MCF 10A (cell line): Measurements from ENCODE around the gene UTF1. TPM values are rescaled to one million over a fixed set of nuclear protein-coding genes. Genes with fewer than 3 reads are reported as not detected.

Experiments
- BruUV-seq: library from RNA; stranded (reverse); fragments of 400-500 nt; replicated peaks from 2 replicates; lab custom pipeline; 2021; lab: Mats Ljungman, UMichigan
- CTCF ChIA-PET: fragments of 300-600 bp; sonication (Branson Sonifier 250); formaldehyde crosslinking; extraction: SDS; loops from one replicate; lab custom pipeline; 2021; ENCODE audit warnings: antibody characterized with exemption, inconsistent platforms; lab: Yijun Ruan, JAX
- POLR2A ChIA-PET: fragments of 300-600, 350-650 bp; sonication (Branson Sonifier 250); formaldehyde crosslinking; extraction: SDS; loops from one replicate; lab custom pipeline; 2020; ENCODE audit warnings: antibody characterized with exemption, inconsistent platforms; lab: Yijun Ruan, JAX
- DNase-seq: peaks from one replicate; pipeline ENCODE4 v3.0.0-alpha.2; 2018; ENCODE audit not compliant: unreplicated experiment
- H3K27ac Mint-ChIP-seq: one replicate; pipeline ENCODE4 v1.8.0; 2022; ENCODE audit warnings: mild to moderate bottlenecking, low read depth, mixed read lengths; ENCODE audit not compliant: unreplicated experiment
- H3K27me3 Mint-ChIP-seq: one replicate; pipeline ENCODE4 v1.8.0; 2022; ENCODE audit warnings: mixed read lengths; ENCODE audit not compliant: insufficient read depth, unreplicated experiment
- H3K36me3 Mint-ChIP-seq: one replicate; pipeline ENCODE4 v1.8.0; 2022; ENCODE audit warnings: mild to moderate bottlenecking, moderate library complexity, mixed read lengths; ENCODE audit not compliant: insufficient read depth, unreplicated experiment
- H3K4me1 Mint-ChIP-seq: one replicate; pipeline ENCODE4 v1.8.0; 2022; ENCODE audit warnings: mixed read lengths; ENCODE audit not compliant: insufficient read depth, unreplicated experiment
- H3K4me3 Mint-ChIP-seq: one replicate; pipeline ENCODE4 v1.8.0; 2022; ENCODE audit warnings: mild to moderate bottlenecking, moderate library complexity, mixed read lengths; ENCODE audit not compliant: unreplicated experiment
- H3K9me3 Mint-ChIP-seq: one replicate; pipeline ENCODE4 v1.8.0; 2022; ENCODE audit warnings: mixed read lengths; ENCODE audit not compliant: unreplicated experiment
- CTCF ChIP-seq: fragments of 200-600 bp; IDR thresholded peaks from one replicate; pipeline ENCODE4 v1.8.0; 2022; ENCODE audit warnings: antibody characterized with exemption, mild to moderate bottlenecking; ENCODE audit not compliant: unreplicated experiment
- intact Hi-C: fragments of 100-400 bp; cut with micrococcal nuclease; formaldehyde crosslinking; loops from 2 replicates; pipeline ENCODE4 v1.14.1; 2022
- total RNA-seq: library from RNA; stranded (reverse); gene quantifications from 2 replicates; pipeline ENCODE4 v1.2.3, GENCODE V29; 2022

The UTF1 gene
- total RNA-seq, 1 experiment from 2014 or later = not detected

DNA sequence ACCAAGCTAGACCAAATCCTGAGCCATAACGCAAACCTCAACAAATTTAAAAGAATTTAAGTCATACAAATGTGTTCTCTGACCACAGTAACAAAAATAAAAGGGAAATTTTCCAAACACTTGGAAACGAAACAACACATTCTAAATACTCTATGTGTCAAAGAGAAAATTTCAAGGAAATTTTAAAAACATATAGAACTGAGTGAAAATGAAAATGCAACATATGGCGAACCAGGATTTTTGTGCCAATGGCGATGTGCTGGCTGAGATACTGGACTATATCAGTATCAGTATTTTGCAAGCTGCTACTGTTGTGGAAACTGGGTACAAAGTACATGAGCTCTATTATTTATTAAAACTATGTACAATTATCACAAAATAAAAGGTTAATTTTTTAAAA is 35.9 kb upstream of the UTF1 start:
- intact Hi-C loops = no loop called here
- BruUV-seq = no TSS peak
- no peak overlapping the region for H3K4me3 Mint-ChIP-seq
- no peak for DNase-seq
- no peaks in the 10 kb centered on the region for H3K27me3 Mint-ChIP-seq
- ChIA-PET CTCF (no interaction called here), POLR2A (no interaction called here)
- TF ChIP-seq CTCF = no peak
- H3K4me1 Mint-ChIP-seq = no peaks in the 10 kb centered on the region
- no peaks in the 10 kb centered on the region for H3K36me3 Mint-ChIP-seq
- no peak overlapping the region for H3K27ac Mint-ChIP-seq
- peaks cover 8% of the 10 kb centered on the region for H3K9me3 Mint-ChIP-seq

DNA sequence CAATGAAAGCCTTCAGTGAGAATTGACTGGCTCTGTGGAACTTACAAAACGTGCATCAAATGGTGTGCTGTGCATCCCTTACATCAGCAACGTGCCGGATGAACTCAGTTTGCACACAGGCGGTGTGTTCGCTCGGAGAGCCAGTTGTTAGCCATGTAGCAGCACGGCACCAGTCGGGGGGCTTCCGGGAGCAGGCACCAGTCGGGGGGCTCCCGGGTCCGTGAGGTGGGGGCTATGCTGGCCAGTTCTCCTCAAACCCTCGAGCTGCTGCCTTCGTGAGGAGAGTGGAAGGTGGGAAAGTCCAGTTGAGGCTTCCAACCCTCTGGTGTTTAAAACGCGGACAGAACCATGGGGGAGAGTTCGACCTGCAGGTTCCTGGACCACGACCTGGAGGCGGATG is 34.9 kb upstream of the UTF1 start:
- TF ChIP-seq CTCF = no peak
- no peaks in the 10 kb centered on the region for H3K27me3 Mint-ChIP-seq
- no peaks in the 10 kb centered on the region for H3K36me3 Mint-ChIP-seq
- DNase-seq = no peak
- ChIA-PET POLR2A (no interaction called here), CTCF (no interaction called here)
- H3K9me3 Mint-ChIP-seq = peaks cover 8% of the 10 kb centered on the region
- no peak overlapping the region for H3K4me3 Mint-ChIP-seq
- intact Hi-C loops = no loop called here
- no TSS peak for BruUV-seq
- H3K4me1 Mint-ChIP-seq = no peaks in the 10 kb centered on the region
- no peak overlapping the region for H3K27ac Mint-ChIP-seq

- DNase-seq = no peak
- Mint-ChIP-seq H3K9me3 (peaks cover 8% of the 10 kb centered on the region), H3K27ac (no peak overlapping the region), H3K4me1 (no peaks in the 10 kb centered on the region), H3K4me3 (no peak overlapping the region), H3K27me3 (no peaks in the 10 kb centered on the region), H3K36me3 (no peaks in the 10 kb centered on the region)
- no peak for TF ChIP-seq CTCF
- ChIA-PET POLR2A (no interaction called here), CTCF (no interaction called here)
- BruUV-seq = no TSS peak
- intact Hi-C loops = no loop called here
Measured at GRCh38 chr10:133195611-133196010, 34.4 kb upstream of the UTF1 start.

- CTCF ChIA-PET = interaction anchor here (1.2 kb wide), 1 partner anchor 53 kb away, joined by 4 read pairs; no protein-coding TSS in a partner anchor
- POLR2A ChIA-PET = no interaction called here
- Mint-ChIP-seq H3K27me3 (no peaks in the 10 kb centered on the region), H3K4me3 (no peak overlapping the region), H3K9me3 (peaks cover 8% of the 10 kb centered on the region), H3K27ac (no peak overlapping the region), H3K36me3 (no peaks in the 10 kb centered on the region), H3K4me1 (no peaks in the 10 kb centered on the region)
- intact Hi-C loops = no loop called here
- BruUV-seq = no TSS peak
- no peak for TF ChIP-seq CTCF
- DNase-seq = no peak
Measured at GRCh38 chr10:133196221-133196915, 33.6 kb upstream of the UTF1 start.
